ENCODE results near the gene PPIC.

DNA sequence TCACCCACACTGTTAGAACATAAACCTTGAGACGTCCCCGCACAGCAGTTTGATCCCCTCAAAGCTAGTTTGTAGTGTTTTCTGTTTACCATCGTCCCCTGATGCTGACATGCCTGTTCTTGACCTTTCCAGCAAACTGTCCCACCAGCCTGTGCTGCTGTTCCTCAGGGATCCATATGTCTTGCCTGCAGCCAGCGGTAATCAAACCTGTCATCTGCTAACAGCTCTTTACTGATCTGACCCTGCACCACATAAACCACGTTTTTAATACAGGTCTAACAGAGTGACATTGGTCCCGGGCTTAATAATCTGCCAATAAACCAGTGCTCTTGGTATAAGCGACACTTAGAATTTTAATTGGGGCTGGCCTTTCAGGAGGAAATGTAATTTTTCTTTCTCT, 34.7 kb downstream of the PPIC start:
- TF ChIP-seq CTCF (IDR thresholded peaks at IDR 0.05; ENCODE audit: low read length) (no peak), EZH2 (IDR thresholded peaks at IDR 0.05; ENCODE audit: borderline replicate concordance, low read length) (no peak)

Data from OCI-LY1 (cell line).